DOHH2 (cell line): ENCODE results near the gene PPP1R13B.

Experiments
- H3F3A ChIP-seq: fragments of 200-600 bp; sonication (generic), shearing (Covaris generic); 2 replicates; pipeline ENCODE4 v1.6.0; 2016; ENCODE audit warnings: antibody characterized with exemption, mild to moderate bottlenecking; ENCODE audit not compliant: control insufficient read depth, insufficient read depth
- H3K27ac ChIP-seq: fragments of 200-600 bp; sonication (generic); 2 replicates; pipeline ENCODE4 v1.5.1; 2014; ENCODE audit warnings: low read depth, mild to moderate bottlenecking, low read length, moderate library complexity
- H3K27me3 ChIP-seq: fragments of 200-600 bp; sonication (generic); 2 replicates; pipeline ENCODE4 v1.6.1; 2014; ENCODE audit warnings: mild to moderate bottlenecking, low read length, mixed read lengths; ENCODE audit not compliant: control insufficient read depth
- H3K36me3 ChIP-seq: fragments of 200-600 bp; sonication (generic); 2 replicates; pipeline ENCODE4 v1.6.1; 2014; ENCODE audit warnings: mild to moderate bottlenecking, low read length, moderate library complexity, mixed read lengths; ENCODE audit not compliant: control insufficient read depth
- H3K4me1 ChIP-seq: fragments of 200-600 bp; sonication (generic); 2 replicates; pipeline ENCODE4 v1.6.1; 2014; ENCODE audit warnings: mild to moderate bottlenecking, low read length, mixed read lengths; ENCODE audit not compliant: control insufficient read depth
- H3K4me2 ChIP-seq: fragments of 200-600 bp; sonication (generic); 2 replicates; pipeline ENCODE4 v1.6.0; 2014; ENCODE audit warnings: mild to moderate bottlenecking, low read length, moderate library complexity
- H3K4me3 ChIP-seq: fragments of 200-600 bp; sonication (generic); 2 replicates; pipeline ENCODE4 v1.5.1; 2014; ENCODE audit warnings: mild to moderate bottlenecking, low read length, mixed read lengths
- H3K79me2 ChIP-seq: fragments of 200-600 bp; sonication (generic); 2 replicates; pipeline ENCODE4 v1.6.1; 2014; ENCODE audit warnings: mild to moderate bottlenecking, low read length, mixed read lengths; ENCODE audit not compliant: control insufficient read depth
- H3K9me2 ChIP-seq: fragments of 200-600 bp; sonication (generic); replicated peaks from 2 replicates; pipeline ENCODE4 v1.6.1; 2014; ENCODE audit warnings: mild to moderate bottlenecking, low read length, mixed read lengths; ENCODE audit not compliant: control insufficient read depth
- H3K9me3 ChIP-seq: fragments of 200-600 bp; sonication (generic); 2 replicates; pipeline ENCODE4 v1.6.1; 2014; ENCODE audit warnings: antibody characterized with exemption, low read length, mixed read lengths; ENCODE audit not compliant: control insufficient read depth, insufficient read depth
- H4K20me1 ChIP-seq: fragments of 200-600 bp; sonication (generic); 2 replicates; pipeline ENCODE4 v1.6.0; 2014; ENCODE audit warnings: low read depth, mild to moderate bottlenecking, antibody characterized with exemption, low read length, moderate library complexity; ENCODE audit not compliant: control insufficient read depth, insufficient read depth
- CTCF ChIP-seq: fragments of 200-600 bp; sonication (generic); IDR thresholded peaks from one replicate; pipeline ENCODE4 v1.5.1; 2014; ENCODE audit warnings: antibody characterized with exemption, mild to moderate bottlenecking, low read depth, low read length; ENCODE audit not compliant: poor library complexity, severe bottlenecking
- EZH2phosphoT487 ChIP-seq: fragments of 200-600 bp; sonication (generic); IDR thresholded peaks from 2 replicates; pipeline ENCODE4 v1.6.1; 2017; ENCODE audit warnings: borderline replicate concordance, mild to moderate bottlenecking, antibody characterized with exemption, low read length, moderate library complexity, mixed read lengths

PPP1R13B gene

GRCh38 chr14:103741876-103742275, 105.5 kb downstream of the PPP1R13B start:
- Histone ChIP-seq H3K4me2 (no peak overlapping the region), H3K4me3 (no peak overlapping the region), H3K36me3 (no peaks in the 10 kb centered on the region; the same call in 1 of the 2 replicates), H3K4me1 (peaks cover 9% of the 10 kb centered on the region), H3K79me2 (no peaks in the 10 kb centered on the region), H3K9me3 (no peaks in the 10 kb centered on the region), H3F3A (no peaks in the 10 kb centered on the region), H4K20me1 (no peaks in the 10 kb centered on the region), H3K9me2 (no peaks in the 10 kb centered on the region), H3K27ac (no peak overlapping the region), H3K27me3 (no peaks in the 10 kb centered on the region)
- no peak for TF ChIP-seq EZH2phosphoT487
- TF ChIP-seq CTCF = no peak

- TF ChIP-seq CTCF = no peak
- TF ChIP-seq EZH2phosphoT487 = no peak
- H3K36me3 ChIP-seq = no peaks in the 10 kb centered on the region; the same call in 1 of the 2 replicates
- no peak overlapping the region for H3K27ac ChIP-seq
Measured at GRCh38 chr14:103740991-103741689, 106.2 kb downstream of the PPP1R13B start.

GRCh38 chr14:103739793-103740501, 107.4 kb downstream of the PPP1R13B start:
- Histone ChIP-seq H3K4me3 (no peak overlapping the region), H3K27ac (no peak overlapping the region), H3K79me2 (no peaks in the 10 kb centered on the region), H3K4me2 (no peak overlapping the region), H3K36me3 (no peaks in the 10 kb centered on the region; the same call in 1 of the 2 replicates), H4K20me1 (no peaks in the 10 kb centered on the region), H3F3A (no peaks in the 10 kb centered on the region), H3K9me3 (no peaks in the 10 kb centered on the region), H3K27me3 (no peaks in the 10 kb centered on the region), H3K9me2 (no peaks in the 10 kb centered on the region), H3K4me1 (peaks cover 9% of the 10 kb centered on the region)
- no peak for TF ChIP-seq CTCF
- no peak for TF ChIP-seq EZH2phosphoT487

More at GRCh38 chr14:103740991-103741689, 106.2 kb downstream of the PPP1R13B start:
- no peaks in the 10 kb centered on the region for H3K79me2 ChIP-seq
- peaks cover 9% of the 10 kb centered on the region for H3K4me1 ChIP-seq
- H3K4me3 ChIP-seq = no peak overlapping the region
- H3F3A ChIP-seq = no peaks in the 10 kb centered on the region
- no peaks in the 10 kb centered on the region for H3K9me2 ChIP-seq
- H3K4me2 ChIP-seq = no peak overlapping the region
- H3K27me3 ChIP-seq = no peaks in the 10 kb centered on the region
- no peaks in the 10 kb centered on the region for H3K9me3 ChIP-seq
- H4K20me1 ChIP-seq = no peaks in the 10 kb centered on the region
